Adipocyte (in vitro differentiated cells): Measurements from ENCODE around the gene NUDT7.

Experiments
- DNase-seq: peaks from one replicate; pipeline ENCODE4 v3.0.0-alpha.2; 2015; ENCODE audit warnings: low read depth
- H3K27me3 ChIP-seq: replicated peaks from 2 replicates; pipeline ENCODE4 v1.7.0; 2013; ENCODE audit warnings: mild to moderate bottlenecking, low read length, moderate library complexity; ENCODE audit not compliant: control insufficient read depth, insufficient read depth
- H3K36me3 ChIP-seq: 2 replicates; pipeline ENCODE4 v1.7.0; 2013; ENCODE audit warnings: low read length, mild to moderate bottlenecking, moderate library complexity; ENCODE audit not compliant: control insufficient read depth, insufficient read depth, severe bottlenecking
- H3K4me1 ChIP-seq: 2 replicates; pipeline ENCODE4 v1.7.0; 2013; ENCODE audit warnings: mild to moderate bottlenecking, low read length, moderate library complexity; ENCODE audit not compliant: control insufficient read depth, insufficient read depth
- H3K4me3 ChIP-seq: 2 replicates; pipeline ENCODE4 v1.7.0; 2013; ENCODE audit warnings: mild to moderate bottlenecking, low read length, moderate library complexity
- H3K9ac ChIP-seq: 2 replicates; pipeline ENCODE4 v1.7.0; 2013; ENCODE audit warnings: mild to moderate bottlenecking, low read length, moderate library complexity
- H3K9me3 ChIP-seq: 2 replicates; pipeline ENCODE4 v1.7.0; 2013; ENCODE audit warnings: mild to moderate bottlenecking, low read length, moderate library complexity; ENCODE audit not compliant: control insufficient read depth

Gene NUDT7

DNA sequence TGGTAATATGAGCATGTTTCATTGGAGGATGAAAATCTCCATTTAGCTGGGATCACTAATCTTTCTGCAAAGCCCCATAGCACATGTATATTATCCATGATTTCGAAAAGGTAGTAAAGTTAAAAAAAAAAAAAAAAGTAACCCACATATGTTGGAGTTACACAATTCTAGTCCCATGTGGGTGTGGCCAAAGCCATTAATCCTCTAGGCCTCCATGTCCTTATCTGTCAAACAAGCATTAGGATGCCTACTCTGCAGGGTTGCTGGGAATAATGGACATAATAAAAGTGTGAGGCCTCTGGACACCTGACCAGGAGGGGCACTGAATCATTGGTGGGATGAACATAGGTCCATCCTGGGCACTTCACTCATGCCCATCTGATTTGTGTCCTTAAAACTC, 36.9 kb downstream of the NUDT7 start:
- DNase-seq, result no peak
- Histone ChIP-seq H3K9ac (no peak overlapping the region), H3K36me3 (no peaks in the 10 kb centered on the region), H3K9me3 (no peaks in the 10 kb centered on the region), H3K4me3 (no peak overlapping the region), H3K27me3 (no peaks in the 10 kb centered on the region), H3K4me1 (peaks cover 33% of the 10 kb centered on the region)

DNA sequence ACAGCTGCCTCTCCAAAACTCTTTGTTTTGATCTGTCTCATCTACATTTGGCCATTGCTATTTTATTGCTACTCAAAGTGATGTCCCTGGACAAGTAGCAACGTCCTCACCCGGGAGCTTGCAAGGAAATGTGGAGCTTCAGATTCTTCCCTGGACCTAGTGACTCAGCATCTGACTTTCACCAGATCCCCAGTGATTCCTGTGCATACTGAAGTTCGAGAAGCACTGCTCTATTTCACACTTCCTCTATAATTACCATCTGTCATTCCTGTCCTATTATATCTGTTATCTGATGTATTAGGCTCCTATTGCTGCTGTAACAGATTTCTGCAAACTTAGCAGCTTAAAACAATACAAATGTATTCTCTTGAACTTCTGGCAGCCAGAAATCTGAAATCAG, 37.5 kb downstream of the NUDT7 start:
- DNase-seq, result no peak
- Histone ChIP-seq H3K27me3 (no peaks in the 10 kb centered on the region), H3K4me3 (no peak overlapping the region), H3K9me3 (no peaks in the 10 kb centered on the region), H3K9ac (no peak overlapping the region), H3K36me3 (no peaks in the 10 kb centered on the region), H3K4me1 (peaks cover 38% of the 10 kb centered on the region)

DNA sequence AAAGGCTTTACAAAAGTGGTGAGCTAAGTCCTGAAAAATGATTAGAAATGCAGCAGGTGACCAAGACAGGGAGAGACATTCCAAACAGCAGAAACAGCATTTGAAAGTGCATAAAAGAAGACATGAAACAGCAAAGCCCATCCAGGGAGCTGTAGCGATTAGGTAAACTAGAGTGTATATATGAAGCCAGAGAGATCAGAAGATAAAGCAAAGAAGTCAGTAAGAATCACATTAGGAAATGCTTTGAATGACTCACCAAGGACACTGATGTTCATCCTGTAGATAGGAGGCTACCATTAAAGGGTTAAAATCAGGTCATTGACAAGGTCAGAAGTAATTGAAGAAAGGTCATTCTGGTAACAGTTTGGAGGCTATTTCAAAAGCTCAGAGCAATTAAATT, 38.5 kb downstream of the NUDT7 start:
- Histone ChIP-seq H3K4me3 (no peak overlapping the region), H3K27me3 (no peaks in the 10 kb centered on the region), H3K4me1 (peaks cover 38% of the 10 kb centered on the region), H3K9ac (no peak overlapping the region), H3K36me3 (no peaks in the 10 kb centered on the region), H3K9me3 (no peaks in the 10 kb centered on the region)
- DNase-seq, result no peak

DNA sequence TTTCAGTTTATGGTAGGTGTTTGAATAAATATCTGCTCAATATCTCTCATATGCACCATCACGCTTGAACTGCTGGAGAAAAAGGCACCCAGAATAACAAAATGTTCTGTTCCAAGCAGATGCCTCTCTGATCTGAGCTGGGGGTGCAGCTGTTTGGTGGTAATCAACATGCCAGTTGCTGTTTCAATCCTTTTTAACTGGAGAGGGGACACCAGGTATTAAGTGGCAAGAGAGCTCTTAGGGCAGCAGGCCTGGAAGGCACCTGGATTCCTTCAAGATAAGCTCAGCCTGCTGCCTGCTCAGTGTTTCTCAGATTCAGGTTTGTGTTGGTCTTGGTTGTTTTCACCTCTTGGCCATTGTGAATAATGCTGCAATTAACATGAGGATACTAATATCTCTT, 38.9 kb downstream of the NUDT7 start:
- H3K4me1 ChIP-seq, result peaks cover 38% of the 10 kb centered on the region
- H3K36me3 ChIP-seq, result no peaks in the 10 kb centered on the region
- H3K27me3 ChIP-seq, result no peaks in the 10 kb centered on the region
- H3K9me3 ChIP-seq, result no peaks in the 10 kb centered on the region
- no peak overlapping the region for H3K9ac ChIP-seq
- no peak for DNase-seq
- H3K4me3 ChIP-seq, result no peak overlapping the region

DNA sequence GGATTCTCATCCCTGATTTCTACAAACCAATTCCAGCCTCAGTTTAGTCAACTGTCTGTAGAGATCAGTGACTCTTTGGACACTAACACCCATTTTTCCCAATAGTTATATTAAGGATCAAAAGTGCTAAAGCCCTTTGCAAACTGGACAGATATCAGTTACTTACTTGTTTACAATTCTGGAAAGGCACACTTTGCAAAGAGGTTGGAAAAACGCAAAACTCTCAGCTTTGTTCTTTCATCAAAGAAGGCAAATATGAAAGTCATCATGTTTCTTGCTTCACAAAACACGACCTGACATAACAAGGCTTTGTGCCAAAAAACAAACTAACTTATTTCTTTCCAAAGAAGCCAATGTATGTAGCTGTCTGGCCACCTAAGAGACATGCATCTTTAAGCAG, 39.9 kb downstream of the NUDT7 start:
- no peaks in the 10 kb centered on the region for H3K36me3 ChIP-seq
- H3K27me3 ChIP-seq, result no peaks in the 10 kb centered on the region
- no peak overlapping the region for H3K4me3 ChIP-seq
- no peak for DNase-seq
- H3K4me1 ChIP-seq, result peaks cover 38% of the 10 kb centered on the region
- no peaks in the 10 kb centered on the region for H3K9me3 ChIP-seq
- no peak overlapping the region for H3K9ac ChIP-seq

DNA sequence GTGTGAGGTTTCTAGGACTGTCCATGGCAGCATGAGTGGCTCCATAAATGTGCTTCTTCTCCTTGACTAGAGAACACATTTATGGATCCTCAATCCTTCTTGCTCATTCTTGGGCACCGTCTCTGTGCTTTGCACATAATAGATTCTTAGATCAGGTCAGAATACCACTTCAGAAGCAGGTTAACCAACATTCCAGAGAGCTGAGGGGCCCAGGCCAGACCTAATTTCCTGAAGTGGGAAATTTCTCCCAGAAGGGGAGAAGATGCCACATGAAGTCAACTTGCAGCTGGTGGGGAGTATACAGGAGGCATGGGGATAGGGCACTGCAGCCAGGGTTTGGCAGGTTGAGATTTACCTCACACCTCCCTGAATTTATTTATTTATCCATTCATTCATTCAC, 41.7 kb downstream of the NUDT7 start:
- peak overlapping the region; percentile 34 for H3K9ac ChIP-seq
- DNase-seq, result no peak
- H3K4me3 ChIP-seq, result no peak overlapping the region
- peaks cover 38% of the 10 kb centered on the region for H3K4me1 ChIP-seq
- no peaks in the 10 kb centered on the region for H3K27me3 ChIP-seq
- no peaks in the 10 kb centered on the region for H3K9me3 ChIP-seq
- H3K36me3 ChIP-seq, result no peaks in the 10 kb centered on the region

DNA sequence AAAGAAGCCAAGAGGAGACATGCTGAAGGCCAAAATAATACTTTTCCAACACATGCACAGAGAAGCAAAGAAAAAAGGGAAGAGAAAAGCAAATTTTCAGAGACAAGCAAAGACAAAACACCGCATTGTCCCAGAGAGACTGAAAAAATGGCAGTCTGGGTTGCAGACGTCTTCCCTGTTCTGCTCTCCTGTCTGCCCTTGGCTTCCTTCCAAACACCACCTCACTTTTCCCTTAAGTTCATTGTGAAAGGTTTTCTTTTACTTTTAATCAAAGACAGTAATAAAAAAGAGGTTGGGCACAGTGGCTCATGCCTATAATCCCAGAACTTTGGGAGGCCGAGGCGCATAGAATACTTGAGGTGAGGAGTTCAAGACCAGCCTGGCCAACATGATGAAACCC, 44.9 kb downstream of the NUDT7 start:
- Histone ChIP-seq H3K27me3 (no peaks in the 10 kb centered on the region), H3K4me1 (peaks cover 29% of the 10 kb centered on the region), H3K4me3 (no peak overlapping the region), H3K9ac (peak overlapping the region; percentile 59), H3K9me3 (no peaks in the 10 kb centered on the region), H3K36me3 (no peaks in the 10 kb centered on the region)
- no peak for DNase-seq

DNA sequence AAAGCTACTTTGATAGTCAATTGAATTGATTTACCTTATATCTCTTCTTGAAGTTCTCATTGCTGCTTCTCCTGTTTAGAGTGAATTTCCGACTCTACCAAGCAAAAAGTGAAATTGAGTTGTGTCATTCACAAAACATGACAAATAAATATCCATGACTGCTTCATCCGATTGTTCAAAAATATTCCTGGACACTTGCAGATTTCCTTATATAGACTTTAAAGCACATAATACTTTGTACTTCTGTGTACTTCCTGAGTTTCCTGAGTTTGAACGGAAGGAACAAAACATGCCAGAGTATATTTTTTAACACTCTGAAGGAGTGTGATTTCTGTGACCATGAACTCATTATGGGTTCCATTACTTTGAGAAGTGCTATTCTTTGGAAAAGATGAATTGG, 45.5 kb downstream of the NUDT7 start:
- peaks cover 25% of the 10 kb centered on the region for H3K4me1 ChIP-seq
- no peaks in the 10 kb centered on the region for H3K36me3 ChIP-seq
- H3K9ac ChIP-seq, result no peak overlapping the region
- no peaks in the 10 kb centered on the region for H3K9me3 ChIP-seq
- H3K4me3 ChIP-seq, result no peak overlapping the region
- no peaks in the 10 kb centered on the region for H3K27me3 ChIP-seq
- no peak for DNase-seq

DNA sequence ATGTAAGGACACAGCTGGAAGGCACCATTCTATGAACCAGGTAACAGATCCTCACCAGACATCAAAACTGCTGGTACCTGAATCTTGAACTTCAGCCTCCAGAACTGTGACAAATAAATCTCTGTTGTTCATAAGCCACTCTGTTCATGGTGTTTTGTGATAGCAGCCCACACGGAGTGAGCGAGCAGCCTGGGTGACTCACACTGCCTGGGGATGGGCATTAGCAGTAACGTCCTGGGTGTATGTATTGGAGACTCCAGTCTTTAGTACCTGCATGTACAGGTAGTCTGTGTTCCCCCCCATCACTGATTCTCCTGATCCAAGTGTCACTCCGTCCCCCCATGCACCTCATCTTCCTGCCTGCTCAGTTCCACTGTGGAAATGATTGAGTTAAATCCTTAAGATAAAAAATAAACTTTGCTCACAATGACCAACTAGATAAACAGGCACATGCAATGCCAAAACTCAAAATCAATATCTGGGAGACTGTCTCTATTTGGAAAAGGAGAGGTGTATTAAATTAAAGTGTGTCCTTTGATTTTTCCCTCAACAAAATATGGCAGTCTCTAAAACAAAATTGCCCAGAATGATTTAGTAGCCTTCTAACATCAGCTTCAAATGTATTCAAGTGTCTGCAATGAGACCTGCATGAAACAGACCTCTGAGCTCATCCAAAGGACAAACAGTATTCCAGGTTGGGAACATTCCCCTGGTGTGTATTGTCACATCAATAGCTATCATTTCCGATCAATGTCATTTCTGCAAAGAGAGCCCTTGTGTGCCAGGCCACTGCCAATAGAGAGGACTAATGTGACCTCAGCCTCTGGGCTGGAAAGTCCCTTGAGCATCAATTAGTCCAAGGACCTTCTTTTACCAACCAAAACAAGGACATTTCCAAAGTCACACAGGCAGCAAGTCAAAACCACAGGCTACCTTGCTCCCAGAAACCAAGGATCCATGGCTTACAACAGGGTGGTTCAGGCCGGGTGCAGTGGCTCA, 53.9 kb downstream of the NUDT7 start:
- Histone ChIP-seq H3K36me3 (no peaks in the 10 kb centered on the region), H3K4me3 (no peak overlapping the region), H3K4me1 (peaks cover 11% of the 10 kb centered on the region), H3K9ac (no peak overlapping the region), H3K27me3 (no peaks in the 10 kb centered on the region), H3K9me3 (no peaks in the 10 kb centered on the region)
- DNase-seq, result no peak

DNA sequence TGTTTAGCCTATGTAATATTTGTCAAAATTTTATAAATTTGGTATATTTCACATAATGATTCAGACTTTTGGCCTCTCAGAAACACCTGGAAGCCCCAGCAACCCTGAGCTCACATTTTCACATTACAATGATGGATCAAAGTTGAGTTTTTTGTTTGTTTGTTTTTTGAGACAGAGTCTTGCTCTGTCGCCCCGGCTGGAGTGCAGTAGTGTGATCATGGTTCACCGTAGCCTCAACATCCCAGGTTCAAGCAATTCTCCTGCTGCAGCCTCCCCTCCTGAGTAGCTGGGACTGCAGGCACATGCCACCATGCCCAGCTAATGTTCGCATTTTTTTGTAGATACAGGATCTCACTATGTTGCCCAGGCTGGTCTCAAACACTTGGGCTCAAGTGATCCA, 55.4 kb downstream of the NUDT7 start:
- no peak for DNase-seq
- no peak overlapping the region for H3K9ac ChIP-seq
- H3K36me3 ChIP-seq, result no peaks in the 10 kb centered on the region
- no peaks in the 10 kb centered on the region for H3K27me3 ChIP-seq
- H3K4me1 ChIP-seq, result peaks cover 4% of the 10 kb centered on the region
- H3K4me3 ChIP-seq, result no peak overlapping the region
- H3K9me3 ChIP-seq, result no peaks in the 10 kb centered on the region

DNA sequence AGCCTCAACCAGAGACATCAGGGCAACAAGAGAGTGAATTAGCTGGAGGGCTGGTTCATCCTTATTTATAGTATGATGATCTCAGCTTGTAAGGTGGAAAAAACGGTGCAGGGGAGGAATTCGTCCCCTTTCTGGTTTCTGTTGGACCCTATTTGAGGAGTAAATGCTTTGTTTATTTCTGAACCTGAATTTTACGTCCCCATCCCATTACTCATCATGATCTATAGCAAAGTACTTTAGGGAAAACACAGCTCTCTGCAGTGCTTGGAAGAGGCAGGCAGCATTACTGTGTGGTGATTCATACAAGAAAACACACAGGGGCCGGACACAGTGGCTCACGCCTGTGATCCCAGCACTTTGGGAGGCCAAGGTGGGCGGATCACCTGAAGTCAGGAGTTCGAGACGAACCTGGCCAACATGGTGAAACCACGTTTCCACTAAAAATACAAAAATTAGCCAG, 58.1 kb downstream of the NUDT7 start:
- H3K4me1 ChIP-seq, result peaks cover 4% of the 10 kb centered on the region
- H3K9me3 ChIP-seq, result no peaks in the 10 kb centered on the region
- H3K9ac ChIP-seq, result no peak overlapping the region
- peaks cover 3% of the 10 kb centered on the region for H3K27me3 ChIP-seq
- no peak for DNase-seq
- H3K4me3 ChIP-seq, result no peak overlapping the region
- H3K36me3 ChIP-seq, result no peaks in the 10 kb centered on the region
